AG10803 (cell line): ENCODE results near the gene RNU1-3.
A peak's percentile ranks its signal among the peaks of the same experiment; 100 is the strongest.
"Not testable (repeated sequence)": the region's sequence is repeated elsewhere in the genome, so short reads cannot be mapped to it uniquely, and the experiment has no call there.

Source experiments
- DNase-seq: peaks from one replicate; pipeline ENCODE4 v3.0.0; 2010; ENCODE audit warnings: low read depth
- H3K4me3 ChIP-seq: 2 replicates; pipeline ENCODE4 v1.5.1; 2011; ENCODE audit warnings: mild to moderate bottlenecking, low read length, control low read depth
- CTCF ChIP-seq: conservative IDR thresholded peaks from 2 replicates; pipeline ENCODE4 v1.5.1; 2011; ENCODE audit warnings: mild to moderate bottlenecking, low read length, control low read depth, inconsistent platforms

RNU1-3 gene

GRCh38 chr1:16666502-16667413 lies at the start of gene RNU1-3:
TSS of gene RNU1-3 (minus strand) at chr1:16666948.
- DNase-seq, H3K4me3 ChIP-seq: not testable (repeated sequence)

- not testable (repeated sequence) for H3K4me3 ChIP-seq, DNase-seq
Observed at GRCh38 chr1:16713480-16713879, 46.7 kb upstream of the RNU1-3 start.

- DNase-seq, H3K4me3 ChIP-seq: not testable (repeated sequence)
Observed at GRCh38 chr1:16712984-16713383, 46.2 kb upstream of the RNU1-3 start.

GRCh38 chr1:16712582-16712981 lies 45.8 kb upstream of the RNU1-3 start:
- not testable (repeated sequence) for H3K4me3 ChIP-seq, DNase-seq

- H3K4me3 ChIP-seq, DNase-seq: not testable (repeated sequence)
Observed at GRCh38 chr1:16712131-16712530, 45.4 kb upstream of the RNU1-3 start.

- DNase-seq, H3K4me3 ChIP-seq: not testable (repeated sequence)
Observed at GRCh38 chr1:16710618-16711017, 43.9 kb upstream of the RNU1-3 start.

GRCh38 chr1:16709659-16710087 lies 42.9 kb upstream of the RNU1-3 start:
- DNase-seq = not testable (repeated sequence)
- TF ChIP-seq CTCF = peak; percentile 46

GRCh38 chr1:16708704-16709103 lies 42.0 kb upstream of the RNU1-3 start:
- not testable (repeated sequence) for H3K4me3 ChIP-seq, DNase-seq

More at GRCh38 chr1:16709659-16710087, 42.9 kb upstream of the RNU1-3 start:
- not testable (repeated sequence) for H3K4me3 ChIP-seq

- not testable (repeated sequence) for DNase-seq, H3K4me3 ChIP-seq
Observed at GRCh38 chr1:16707130-16708093, 40.7 kb upstream of the RNU1-3 start.

- H3K4me3 ChIP-seq, DNase-seq: not testable (repeated sequence)
Observed at GRCh38 chr1:16706302-16706701, 39.6 kb upstream of the RNU1-3 start.

- not testable (repeated sequence) for H3K4me3 ChIP-seq, DNase-seq
Observed at GRCh38 chr1:16704502-16705100, 37.9 kb upstream of the RNU1-3 start.

GRCh38 chr1:16704076-16704475 lies 37.3 kb upstream of the RNU1-3 start:
- DNase-seq, H3K4me3 ChIP-seq: not testable (repeated sequence)

- DNase-seq, H3K4me3 ChIP-seq: not testable (repeated sequence)
Observed at GRCh38 chr1:16703602-16704001, 36.9 kb upstream of the RNU1-3 start.

- not testable (repeated sequence) for H3K4me3 ChIP-seq, DNase-seq
Observed at GRCh38 chr1:16703141-16703540, 36.4 kb upstream of the RNU1-3 start.

GRCh38 chr1:16702280-16702679 lies 35.5 kb upstream of the RNU1-3 start:
- H3K4me3 ChIP-seq, DNase-seq: not testable (repeated sequence)

- not testable (repeated sequence) for H3K4me3 ChIP-seq, DNase-seq
Observed at GRCh38 chr1:16701189-16701588, 34.4 kb upstream of the RNU1-3 start.

- DNase-seq, H3K4me3 ChIP-seq: not testable (repeated sequence)
Observed at GRCh38 chr1:16700138-16700895, 33.6 kb upstream of the RNU1-3 start.
